ENCODE measurements around the gene RAB29.
A peak's percentile ranks its signal among the peaks of the same experiment; 100 is the strongest.
"Not testable (repeated sequence)": the region's sequence is repeated elsewhere in the genome, so short reads cannot be mapped to it uniquely, and the experiment has no call there.

The RAB29 gene, protein sequence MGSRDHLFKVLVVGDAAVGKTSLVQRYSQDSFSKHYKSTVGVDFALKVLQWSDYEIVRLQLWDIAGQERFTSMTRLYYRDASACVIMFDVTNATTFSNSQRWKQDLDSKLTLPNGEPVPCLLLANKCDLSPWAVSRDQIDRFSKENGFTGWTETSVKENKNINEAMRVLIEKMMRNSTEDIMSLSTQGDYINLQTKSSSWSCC

DNA sequence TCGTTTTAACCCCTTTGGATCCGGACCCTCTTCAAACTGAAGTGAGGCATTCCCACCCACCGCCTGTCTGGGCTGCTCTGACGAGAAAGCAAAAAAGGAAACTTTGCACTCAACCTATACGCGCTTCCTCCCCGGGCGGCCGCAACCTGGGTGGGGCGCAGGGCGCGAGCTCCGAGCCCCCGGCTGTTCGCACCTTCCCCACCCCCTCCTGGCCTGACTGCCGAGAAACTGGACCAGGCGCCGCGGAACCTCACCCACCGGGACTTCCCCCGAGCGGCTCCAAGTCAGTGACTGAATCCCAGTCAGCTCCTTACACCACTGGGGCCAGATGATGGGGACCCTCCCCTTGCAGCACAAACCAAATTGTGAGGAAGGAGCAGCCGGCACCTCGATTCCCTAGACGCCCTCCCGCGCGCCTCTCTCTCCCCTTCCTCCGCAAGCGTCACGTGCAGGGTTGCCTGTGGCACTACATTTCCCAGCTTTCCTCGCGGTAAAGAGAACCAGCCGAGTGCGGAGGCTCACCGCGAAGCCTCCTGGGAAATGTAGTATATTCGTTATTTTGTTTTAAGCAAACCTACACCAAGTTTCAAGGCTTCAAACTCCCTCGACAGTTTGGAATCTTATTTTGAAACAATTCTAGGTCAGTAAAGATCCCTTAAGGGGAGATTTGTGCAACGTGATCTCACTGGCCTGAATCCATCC lies at the start of gene RAB29:
Gene RAB29, minus strand, starts transcription at position 468 of the 702 bp plus-strand sequence. CDS start 526 bp downstream, outside the sequence.
- DNase-seq (ENCODE audit: extremely low spot score, insufficient read length, low read depth) = peak; percentile 73
- peak; percentile 92 for FAIRE-seq

GRCh38 chr1:205824180-205824579 lies 48.9 kb upstream of the RAB29 start:
- DNase-seq (ENCODE audit: extremely low spot score, insufficient read length, low read depth) = no peak
- no peak for FAIRE-seq

- peak; percentile 83 for FAIRE-seq
- DNase-seq (ENCODE audit: extremely low spot score, insufficient read length, low read depth) = not testable (repeated sequence)
Measured at GRCh38 chr1:205823260-205823659, 48.0 kb upstream of the RAB29 start.

- DNase-seq (ENCODE audit: extremely low spot score, insufficient read length, low read depth) = no peak
- FAIRE-seq = no peak
Measured at GRCh38 chr1:205822397-205822796, 47.1 kb upstream of the RAB29 start.

GRCh38 chr1:205817988-205818387 lies 42.7 kb upstream of the RAB29 start:
- DNase-seq (ENCODE audit: extremely low spot score, insufficient read length, low read depth) (no peak), FAIRE-seq (no peak)

GRCh38 chr1:205817364-205817763 lies 42.1 kb upstream of the RAB29 start:
- no peak for DNase-seq (ENCODE audit: extremely low spot score, insufficient read length, low read depth)
- no peak for FAIRE-seq

GRCh38 chr1:205813755-205814058 lies 38.4 kb upstream of the RAB29 start:
- DNase-seq (ENCODE audit: extremely low spot score, insufficient read length, low read depth) = no peak
- FAIRE-seq = no peak

- DNase-seq (ENCODE audit: extremely low spot score, insufficient read length, low read depth) (peak; percentile 93), FAIRE-seq (peak; percentile 72)
Measured at GRCh38 chr1:205812878-205813754, 37.8 kb upstream of the RAB29 start, which contains the start of gene SLC41A1. SLC41A1 (minus strand) TSS chr1:205813198; CDS start chr1:205810441, 2,757 bp downstream.

GRCh38 chr1:205812271-205812877 lies 37.1 kb upstream of the RAB29 start:
- FAIRE-seq = no peak
- no peak for DNase-seq (ENCODE audit: extremely low spot score, insufficient read length, low read depth)

GRCh38 chr1:205811660-205812059 lies 36.4 kb upstream of the RAB29 start:
- FAIRE-seq (no peak), DNase-seq (ENCODE audit: extremely low spot score, insufficient read length, low read depth) (no peak)

- no peak for FAIRE-seq
- no peak for DNase-seq (ENCODE audit: extremely low spot score, insufficient read length, low read depth)
Measured at GRCh38 chr1:205810448-205811157, 35.3 kb upstream of the RAB29 start.

DNA sequence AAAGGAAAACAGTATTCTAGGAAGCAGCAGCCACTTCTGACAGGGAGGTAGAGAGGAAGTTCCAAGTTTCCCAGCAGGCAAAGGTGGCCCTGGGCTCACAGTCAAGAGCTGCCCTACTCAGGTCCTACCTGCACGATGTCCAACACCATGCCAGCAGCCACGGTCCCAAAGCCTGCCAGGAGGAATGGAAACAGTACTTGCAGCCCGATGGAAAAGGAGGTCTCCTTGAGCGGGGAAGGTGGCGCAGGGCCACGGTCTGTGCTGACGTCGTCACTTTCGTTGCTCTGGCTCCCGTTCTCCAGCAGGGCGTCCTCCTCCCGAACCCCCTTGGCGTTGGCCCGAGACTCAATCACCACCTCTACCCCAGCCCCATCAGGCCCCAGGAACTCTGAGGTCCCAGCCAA lies 34.7 kb upstream of the RAB29 start:
- FAIRE-seq (no peak), DNase-seq (ENCODE audit: extremely low spot score, insufficient read length, low read depth) (no peak)

DNA sequence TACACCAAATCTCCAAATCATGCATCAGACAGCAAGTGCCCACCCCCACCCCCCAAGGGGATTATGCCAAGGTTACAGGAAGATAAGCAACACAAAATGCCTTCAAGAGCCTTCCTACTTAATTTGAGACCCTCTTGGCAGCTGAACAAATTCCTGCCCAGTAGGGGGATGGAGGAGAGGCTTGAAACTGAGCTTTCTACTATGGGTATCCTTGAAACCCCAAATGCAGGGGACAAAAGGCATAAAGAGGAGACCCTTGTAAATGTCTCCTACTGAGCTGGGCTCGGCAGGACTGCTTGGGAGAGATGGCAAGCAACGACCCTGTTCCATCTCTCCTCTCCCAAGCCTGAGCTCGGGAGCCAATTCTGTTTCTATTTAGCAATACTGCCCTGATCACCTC lies 34.2 kb upstream of the RAB29 start:
- FAIRE-seq (no peak), DNase-seq (ENCODE audit: extremely low spot score, insufficient read length, low read depth) (no peak)

GRCh38 chr1:205805082-205805711 lies 29.9 kb upstream of the RAB29 start:
- no peak for DNase-seq (ENCODE audit: extremely low spot score, insufficient read length, low read depth)
- FAIRE-seq = peak; percentile 60

DNA sequence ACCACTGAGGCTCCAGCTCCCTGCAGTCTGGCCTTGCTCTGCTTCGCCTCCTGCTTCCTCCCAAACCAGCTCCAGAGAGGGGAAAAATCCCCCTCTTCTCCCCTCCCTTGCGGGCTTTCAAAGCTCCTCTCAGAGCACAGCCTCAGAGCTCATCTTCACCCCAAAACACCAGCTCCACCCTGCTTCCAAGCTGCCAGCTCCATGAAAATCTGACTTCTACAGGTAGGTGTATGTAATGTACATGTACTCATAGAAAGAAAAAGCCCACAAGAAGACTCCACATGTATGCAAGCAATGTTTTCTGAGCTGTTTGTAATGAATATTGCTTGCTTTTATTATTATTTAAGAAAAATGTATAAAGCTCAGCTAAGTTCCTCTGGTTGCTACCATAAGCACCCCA lies 29.3 kb upstream of the RAB29 start:
- FAIRE-seq (no peak), DNase-seq (ENCODE audit: extremely low spot score, insufficient read length, low read depth) (no peak)

DNA sequence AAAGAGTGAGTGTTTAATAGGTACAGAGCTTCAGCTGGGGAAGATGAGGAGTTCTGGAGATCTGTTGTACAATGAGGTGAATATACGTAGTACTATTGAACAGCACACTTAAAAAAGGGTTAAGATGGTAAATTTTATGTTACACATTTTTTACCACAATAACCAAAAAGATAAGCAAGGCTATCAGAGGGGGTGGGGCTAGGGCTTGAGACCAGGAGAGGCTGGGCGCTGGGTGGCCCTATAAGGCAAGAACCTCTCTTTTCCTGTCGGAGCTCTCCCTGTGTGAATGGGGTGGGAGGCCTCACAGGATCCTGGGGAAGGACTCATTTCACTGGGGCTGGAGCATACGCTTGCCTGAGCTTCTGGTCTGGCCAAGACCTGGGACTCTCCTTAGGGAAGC lies 28.7 kb upstream of the RAB29 start:
- FAIRE-seq (no peak), DNase-seq (ENCODE audit: extremely low spot score, insufficient read length, low read depth) (no peak)

GRCh38 chr1:205802060-205802459 lies 26.8 kb upstream of the RAB29 start:
- FAIRE-seq = no peak

DNA sequence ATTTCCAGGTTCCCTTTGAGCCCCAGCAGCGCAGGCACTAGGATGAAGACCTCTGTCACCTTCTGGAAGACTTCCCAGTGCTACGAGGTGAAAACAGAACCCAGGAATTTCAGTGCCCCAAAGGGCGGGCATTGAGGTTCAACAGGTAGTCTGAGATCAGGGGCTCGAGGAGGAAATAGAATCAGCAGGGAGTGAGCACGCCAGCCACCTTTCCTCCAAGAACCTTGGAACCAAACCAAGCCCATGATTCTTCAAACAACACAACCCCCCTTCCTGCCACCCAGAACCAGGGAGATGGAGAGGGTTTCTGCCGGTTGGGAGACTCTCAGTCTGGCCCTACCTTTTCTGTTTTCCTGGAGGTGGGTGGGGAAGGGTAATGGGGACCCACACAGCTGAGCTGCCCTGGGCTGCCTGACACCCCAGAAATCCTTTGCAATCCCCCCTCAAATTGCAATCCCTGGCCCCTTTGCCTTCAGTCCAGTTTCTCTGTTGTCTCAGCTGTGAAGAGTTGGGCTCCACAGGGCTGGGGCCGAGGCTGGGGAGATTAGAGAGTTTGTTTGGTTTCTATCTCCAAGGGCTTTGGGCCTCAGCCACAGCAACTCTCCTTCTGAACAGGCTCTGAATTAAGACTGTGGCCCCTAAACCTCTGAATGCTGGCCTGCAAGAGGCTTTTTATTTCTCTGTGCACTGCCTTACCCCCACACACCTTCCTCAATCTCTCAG lies 25.9 kb upstream of the RAB29 start:
- FAIRE-seq = no peak
- DNase-seq (ENCODE audit: extremely low spot score, insufficient read length, low read depth) = no peak

More at GRCh38 chr1:205802060-205802459, 26.8 kb upstream of the RAB29 start:
- DNase-seq (ENCODE audit: extremely low spot score, insufficient read length, low read depth) = no peak

GRCh38 chr1:205800427-205800826 lies 25.1 kb upstream of the RAB29 start:
- DNase-seq (ENCODE audit: extremely low spot score, insufficient read length, low read depth) (no peak), FAIRE-seq (no peak)

Measured in GM18507 (cell line).